Loucy (cell line): ENCODE results near the gene VIPR2.

Source experiments
- EZH2phosphoT487 ChIP-seq: fragments of 200-600 bp; IDR thresholded peaks from 2 replicates; pipeline ENCODE4 v1.6.1; 2018; ENCODE audit warnings: antibody characterized with exemption, mild to moderate bottlenecking, moderate library complexity, borderline replicate concordance
- TF ChIP-seq, protein P1 (sequence below): fragments of 200-600 bp; sonication (generic); conservative IDR thresholded peaks from 2 replicates; pipeline ENCODE4 v1.5.1; 2014; ENCODE audit warnings: mild to moderate bottlenecking, antibody characterized with exemption, low read length

DNA sequence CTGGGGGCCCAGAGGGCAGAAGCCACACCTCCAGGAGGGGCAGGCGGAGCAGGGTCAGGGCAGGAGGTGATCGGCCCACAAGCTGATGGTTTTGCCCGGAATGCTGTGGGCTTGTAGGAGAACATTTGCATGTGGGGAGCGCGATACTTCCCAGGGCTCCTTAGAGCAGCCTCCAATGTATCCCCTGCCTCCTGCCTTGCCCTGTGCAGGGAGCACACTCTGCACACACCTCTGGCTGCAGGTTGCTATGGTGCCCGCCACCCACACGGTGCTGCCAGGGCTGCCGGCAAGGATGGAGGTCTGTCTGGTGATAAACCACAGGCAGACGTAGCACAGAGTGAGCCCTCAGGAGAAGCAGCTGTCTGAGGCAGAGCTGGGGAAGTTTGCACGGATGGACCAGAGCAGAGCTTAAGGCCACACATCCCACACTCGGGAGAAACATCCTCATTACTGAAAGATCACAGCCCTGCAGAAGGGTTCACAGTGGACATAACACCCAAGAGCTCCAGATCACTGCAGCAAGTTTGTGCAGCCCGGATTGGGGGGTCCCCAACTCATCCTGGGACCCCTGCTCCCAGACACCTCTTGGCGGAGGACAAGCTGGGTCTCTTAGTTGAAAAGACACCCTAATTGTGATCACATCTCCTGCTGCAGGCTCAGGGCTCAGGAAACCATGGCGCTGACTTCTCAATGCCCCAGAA lies 41.8 kb downstream of the VIPR2 start:
- TF ChIP-seq, protein P1, sequence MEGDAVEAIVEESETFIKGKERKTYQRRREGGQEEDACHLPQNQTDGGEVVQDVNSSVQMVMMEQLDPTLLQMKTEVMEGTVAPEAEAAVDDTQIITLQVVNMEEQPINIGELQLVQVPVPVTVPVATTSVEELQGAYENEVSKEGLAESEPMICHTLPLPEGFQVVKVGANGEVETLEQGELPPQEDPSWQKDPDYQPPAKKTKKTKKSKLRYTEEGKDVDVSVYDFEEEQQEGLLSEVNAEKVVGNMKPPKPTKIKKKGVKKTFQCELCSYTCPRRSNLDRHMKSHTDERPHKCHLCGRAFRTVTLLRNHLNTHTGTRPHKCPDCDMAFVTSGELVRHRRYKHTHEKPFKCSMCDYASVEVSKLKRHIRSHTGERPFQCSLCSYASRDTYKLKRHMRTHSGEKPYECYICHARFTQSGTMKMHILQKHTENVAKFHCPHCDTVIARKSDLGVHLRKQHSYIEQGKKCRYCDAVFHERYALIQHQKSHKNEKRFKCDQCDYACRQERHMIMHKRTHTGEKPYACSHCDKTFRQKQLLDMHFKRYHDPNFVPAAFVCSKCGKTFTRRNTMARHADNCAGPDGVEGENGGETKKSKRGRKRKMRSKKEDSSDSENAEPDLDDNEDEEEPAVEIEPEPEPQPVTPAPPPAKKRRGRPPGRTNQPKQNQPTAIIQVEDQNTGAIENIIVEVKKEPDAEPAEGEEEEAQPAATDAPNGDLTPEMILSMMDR: no peak
- no peak for TF ChIP-seq EZH2phosphoT487
